Measurements from ENCODE around the gene FAM168A.
A peak's percentile ranks its signal among the peaks of the same experiment; 100 is the strongest.

FAM168A gene, protein sequence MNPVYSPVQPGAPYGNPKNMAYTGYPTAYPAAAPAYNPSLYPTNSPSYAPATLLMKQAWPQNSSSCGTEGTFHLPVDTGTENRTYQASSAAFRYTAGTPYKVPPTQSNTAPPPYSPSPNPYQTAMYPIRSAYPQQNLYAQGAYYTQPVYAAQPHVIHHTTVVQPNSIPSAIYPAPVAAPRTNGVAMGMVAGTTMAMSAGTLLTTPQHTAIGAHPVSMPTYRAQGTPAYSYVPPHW

DNA sequence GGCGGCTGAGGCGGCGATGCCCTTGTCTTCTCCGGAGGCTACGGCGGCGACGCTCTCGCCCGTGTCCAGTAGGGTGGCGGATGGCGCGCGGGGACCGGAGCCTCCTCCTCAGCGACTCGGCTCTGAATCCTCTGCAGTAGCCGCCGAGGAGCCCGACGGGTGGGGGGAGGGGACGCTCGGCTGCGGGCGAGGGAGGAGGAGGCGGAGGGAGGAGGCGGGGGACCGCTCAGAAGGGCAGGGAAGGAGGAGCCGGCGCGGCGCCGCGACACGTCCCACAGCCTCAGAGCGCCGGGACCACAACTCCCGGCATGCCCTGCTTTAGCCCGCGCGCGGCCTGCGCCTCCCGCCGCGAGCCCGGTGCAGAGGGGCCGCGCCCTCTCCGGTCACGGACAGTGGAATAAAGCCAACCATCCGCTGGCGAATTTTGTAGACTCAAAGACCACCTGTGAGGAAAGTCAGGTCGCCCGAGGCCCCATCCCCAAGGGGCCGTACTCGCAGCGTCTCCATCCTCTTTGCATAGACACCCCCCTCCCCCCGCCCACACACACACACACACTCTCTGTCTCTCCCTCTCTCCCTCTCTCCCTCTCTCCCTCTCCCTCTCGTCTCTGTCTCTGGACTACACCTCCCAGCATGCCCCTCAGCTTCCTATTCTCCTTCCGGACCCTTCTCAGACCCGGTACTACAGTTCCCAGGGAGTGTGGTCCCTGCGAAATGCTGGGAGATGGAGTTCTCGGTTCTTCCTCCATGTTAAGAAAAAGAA, at the start of gene FAM168A:
Gene FAM168A (minus strand): TSS at position 157 of the 763 bp plus-strand sequence. CDS start 129,638 bp downstream, outside the sequence.
- H3K4me3 ChIP-seq (replicated peaks; ENCODE audit: low read depth, low read length) = peak within 1 kb of the TSS; percentile 75
- DNase-seq (ENCODE audit: extremely low read depth, low read depth) = peak; percentile 96
- TF ChIP-seq, protein P1, sequence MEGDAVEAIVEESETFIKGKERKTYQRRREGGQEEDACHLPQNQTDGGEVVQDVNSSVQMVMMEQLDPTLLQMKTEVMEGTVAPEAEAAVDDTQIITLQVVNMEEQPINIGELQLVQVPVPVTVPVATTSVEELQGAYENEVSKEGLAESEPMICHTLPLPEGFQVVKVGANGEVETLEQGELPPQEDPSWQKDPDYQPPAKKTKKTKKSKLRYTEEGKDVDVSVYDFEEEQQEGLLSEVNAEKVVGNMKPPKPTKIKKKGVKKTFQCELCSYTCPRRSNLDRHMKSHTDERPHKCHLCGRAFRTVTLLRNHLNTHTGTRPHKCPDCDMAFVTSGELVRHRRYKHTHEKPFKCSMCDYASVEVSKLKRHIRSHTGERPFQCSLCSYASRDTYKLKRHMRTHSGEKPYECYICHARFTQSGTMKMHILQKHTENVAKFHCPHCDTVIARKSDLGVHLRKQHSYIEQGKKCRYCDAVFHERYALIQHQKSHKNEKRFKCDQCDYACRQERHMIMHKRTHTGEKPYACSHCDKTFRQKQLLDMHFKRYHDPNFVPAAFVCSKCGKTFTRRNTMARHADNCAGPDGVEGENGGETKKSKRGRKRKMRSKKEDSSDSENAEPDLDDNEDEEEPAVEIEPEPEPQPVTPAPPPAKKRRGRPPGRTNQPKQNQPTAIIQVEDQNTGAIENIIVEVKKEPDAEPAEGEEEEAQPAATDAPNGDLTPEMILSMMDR (IDR thresholded peaks at IDR 0.05; ENCODE audit: low read depth, low read length, missing control alignments) = no peak

DNA sequence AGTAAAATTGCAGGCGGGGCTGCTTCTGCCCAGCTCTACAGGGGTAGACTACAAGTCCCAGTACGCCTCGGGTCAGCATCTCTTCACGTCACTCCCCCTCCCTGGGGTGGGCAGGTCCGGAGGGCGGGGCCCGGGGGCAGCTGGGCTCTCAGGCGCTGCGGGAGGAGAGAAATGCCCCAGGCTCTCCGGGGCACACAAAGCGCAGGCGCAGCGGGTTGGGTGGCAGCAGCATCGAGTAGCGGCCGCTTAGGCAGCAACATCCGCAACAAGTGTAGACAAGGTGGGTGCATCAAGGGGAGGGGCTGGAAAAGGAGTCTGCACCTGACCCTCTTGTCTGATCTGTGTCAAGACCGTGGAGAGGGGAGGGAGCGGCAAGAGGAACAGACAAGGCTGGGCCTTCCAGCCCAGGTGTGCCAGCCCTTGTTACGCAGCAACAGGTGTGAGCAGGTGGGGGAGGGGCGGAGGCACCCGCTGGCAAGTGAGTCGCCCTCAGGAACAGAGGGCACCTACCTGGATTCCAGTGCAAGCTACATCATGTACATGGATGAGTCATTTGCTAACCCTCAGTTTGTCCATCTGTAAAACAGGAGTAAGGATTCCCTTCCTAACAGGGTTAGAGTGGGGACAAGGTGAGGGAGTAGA, 49.7 kb upstream of the FAM168A start:
- TF ChIP-seq, protein P1 (IDR thresholded peaks at IDR 0.05; ENCODE audit: low read depth, low read length, missing control alignments) = no peak
- H3K4me3 ChIP-seq (replicated peaks; ENCODE audit: low read depth, low read length) = no peak overlapping the region
- DNase-seq (ENCODE audit: extremely low read depth, low read depth) = peak; percentile 33

DNA sequence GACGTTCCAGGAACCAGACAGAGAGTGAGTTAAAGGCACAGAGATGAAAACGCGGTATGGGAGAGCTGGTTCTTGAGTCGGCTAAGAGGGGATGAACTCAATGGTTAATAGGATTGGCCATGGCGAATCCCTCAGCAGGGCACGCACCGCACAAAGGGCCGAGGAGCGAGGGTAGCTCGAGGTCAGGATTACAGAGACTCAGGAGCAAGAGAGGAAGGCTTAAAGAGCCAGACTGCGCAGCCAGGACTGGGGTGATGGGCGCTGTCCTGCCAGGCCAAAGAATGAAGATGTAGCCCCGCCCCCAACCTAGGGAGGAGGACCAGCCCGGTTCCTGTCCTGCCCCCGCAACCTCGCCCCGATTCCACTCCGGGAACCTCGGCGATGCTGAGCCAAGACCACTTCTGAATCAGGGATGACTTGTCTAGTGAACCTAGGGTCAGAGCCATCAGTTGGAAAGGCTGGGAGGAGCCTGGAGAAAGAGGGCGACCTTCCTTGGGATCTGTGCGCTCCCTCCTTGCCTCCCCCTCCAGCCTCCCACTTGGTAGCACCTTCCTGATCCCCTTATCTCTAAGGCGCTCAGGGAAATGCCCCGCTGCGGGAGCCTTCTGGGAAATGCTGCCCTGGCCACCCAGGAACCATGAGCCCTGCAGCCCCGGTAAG, 48.2 kb upstream of the FAM168A start, which contains the start of gene PLEKHB1:
Gene PLEKHB1 (plus strand): TSS at position 610 of the 660 bp plus-strand sequence. CDS start 28 bp downstream, at position 638.
- no peak for DNase-seq (ENCODE audit: extremely low read depth, low read depth)
- TF ChIP-seq, protein P1 (IDR thresholded peaks at IDR 0.05; ENCODE audit: low read depth, low read length, missing control alignments) = no peak
- H3K4me3 ChIP-seq (replicated peaks; ENCODE audit: low read depth, low read length) = no peak within 1 kb of the TSS

DNA sequence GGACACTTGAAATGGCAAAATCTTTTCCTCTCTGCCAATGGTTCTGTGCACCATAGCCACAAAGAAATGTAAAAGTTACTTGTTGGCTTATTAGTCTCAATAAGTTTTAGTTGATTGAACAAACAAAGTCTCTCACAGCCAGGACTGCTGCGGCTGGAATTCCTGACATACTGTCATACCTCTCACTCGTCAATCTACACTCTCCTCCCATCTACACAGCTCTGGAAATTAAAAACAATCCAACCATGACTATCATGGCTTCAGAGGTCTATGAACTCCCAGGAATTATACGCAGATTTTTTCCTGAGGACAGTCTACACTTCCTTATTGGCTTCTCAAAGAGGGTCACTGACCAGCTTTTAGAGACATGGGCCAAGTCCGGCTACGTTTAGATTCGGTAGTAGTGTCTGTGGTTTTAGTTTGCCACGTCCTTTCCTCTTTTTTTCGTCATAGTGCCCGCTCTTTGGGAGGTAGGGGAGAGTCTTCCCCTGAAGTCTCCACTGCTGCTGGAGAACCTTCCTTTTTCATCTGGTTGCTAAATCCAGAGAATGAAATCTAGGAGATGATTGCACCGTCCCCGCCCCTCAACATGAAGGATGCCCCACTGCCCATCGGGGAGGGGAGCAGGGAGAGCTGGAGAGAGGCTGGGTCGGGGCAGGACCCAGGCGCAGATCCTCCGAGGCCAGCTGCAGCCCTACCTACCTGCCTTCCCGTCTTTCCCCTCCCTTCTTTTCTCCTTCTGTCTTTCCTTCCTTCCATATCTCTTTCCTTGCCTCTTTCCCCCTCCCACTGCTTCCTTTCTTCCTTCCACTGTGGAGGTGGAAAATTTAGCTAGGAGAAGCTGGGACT, 47.4 kb upstream of the FAM168A start:
- TF ChIP-seq, protein P1 (IDR thresholded peaks at IDR 0.05; ENCODE audit: low read depth, low read length, missing control alignments) = no peak
- DNase-seq (ENCODE audit: extremely low read depth, low read depth) = no peak

DNA sequence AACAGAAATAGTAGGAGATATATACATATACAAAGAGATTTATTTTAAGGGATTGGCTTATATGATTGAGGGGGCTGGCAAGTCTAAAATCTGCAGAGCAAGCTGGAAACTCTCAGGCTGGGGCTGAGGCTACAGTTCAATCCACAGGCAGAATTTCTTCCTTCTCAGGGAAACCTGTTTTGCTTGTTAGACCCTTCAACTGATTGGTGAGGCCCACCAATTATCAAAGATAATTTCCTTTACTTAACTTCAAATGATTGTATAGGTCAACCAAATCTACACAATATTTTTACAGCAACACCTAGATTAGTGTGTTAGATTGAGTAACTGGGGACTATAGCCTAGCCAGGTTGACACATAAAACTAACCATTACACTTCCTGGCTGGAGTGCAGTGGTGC, 43.8 kb upstream of the FAM168A start:
- no peak overlapping the region for H3K4me3 ChIP-seq (replicated peaks; ENCODE audit: low read depth, low read length)
- DNase-seq (ENCODE audit: extremely low read depth, low read depth) = no peak

More for the DNA sequence above, 47.4 kb upstream of the FAM168A start:
- no peak overlapping the region for H3K4me3 ChIP-seq (replicated peaks; ENCODE audit: low read depth, low read length)

More for the DNA sequence above, 43.8 kb upstream of the FAM168A start:
- TF ChIP-seq, protein P1 (IDR thresholded peaks at IDR 0.05; ENCODE audit: low read depth, low read length, missing control alignments) = no peak
